Mesenteric fat pad (tissue), 1 donor: ENCODE results near the gene NUTM2G. TPM values are rescaled to one million over a fixed set of nuclear protein-coding genes. Genes with fewer than 3 reads are reported as not detected.
"Not testable (repeated sequence)": the region's sequence is repeated elsewhere in the genome, so short reads cannot be mapped to it uniquely, and the experiment has no call there.

Source experiments
- DNase-seq: peaks from one replicate; pipeline ENCODE4 v3.0.0-alpha.2; 2020; ENCODE audit warnings: low spot score
- total RNA-seq: library from RNA; stranded (reverse); fragmentation: NEBNext Ultra II Directional; extraction: Animal tissue kit (Norgen Biotek cat#: 25700); gene quantifications from one replicate; pipeline ENCODE4 v1.2.1, GENCODE V29; 2021
- donor health status: DM: yes; HTN: yes; CAD: no.

NUTM2G gene
- total RNA-seq, 1 donor from 2014 or later, result not detected

DNA sequence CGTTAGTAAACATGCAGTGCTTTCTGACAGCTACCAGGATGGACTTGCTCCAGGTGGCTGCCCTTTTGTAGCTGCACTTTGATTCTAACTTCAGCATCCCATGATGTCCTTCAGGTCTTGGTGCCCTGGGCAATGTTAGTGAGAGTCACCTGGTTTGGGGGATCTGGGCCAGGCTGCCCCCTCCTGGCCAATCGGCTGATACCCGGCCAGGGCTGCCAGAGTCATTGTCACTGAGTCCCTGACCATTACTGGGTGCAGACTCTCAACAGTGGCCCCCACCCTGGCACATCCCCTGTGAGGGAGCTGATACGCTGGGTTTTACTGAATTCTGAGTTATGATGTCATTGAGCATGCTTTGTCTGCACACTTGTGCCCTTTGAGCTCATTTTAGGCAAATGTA lies 13.5 kb downstream of the NUTM2G start:
- DNase-seq, result not testable (repeated sequence)

DNA sequence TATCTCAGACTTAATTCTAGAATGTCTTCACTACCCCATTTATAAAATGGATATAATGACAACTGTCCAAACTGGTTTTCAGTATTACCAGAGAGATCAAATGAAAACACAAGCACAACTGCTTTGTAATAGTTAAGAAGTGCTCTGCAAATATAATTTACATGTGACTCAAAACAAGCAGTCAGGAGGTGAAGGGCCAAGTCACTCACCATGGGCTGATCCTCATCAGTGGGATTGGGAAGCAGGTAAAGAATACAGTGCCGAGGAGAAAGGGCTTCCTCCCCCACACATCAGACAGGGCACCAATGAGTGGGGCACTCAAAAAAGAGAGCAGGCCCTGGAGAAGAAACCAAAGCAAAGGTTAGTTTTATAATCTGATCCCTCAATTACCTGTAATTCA lies 20.7 kb downstream of the NUTM2G start:
- DNase-seq, result not testable (repeated sequence)

DNA sequence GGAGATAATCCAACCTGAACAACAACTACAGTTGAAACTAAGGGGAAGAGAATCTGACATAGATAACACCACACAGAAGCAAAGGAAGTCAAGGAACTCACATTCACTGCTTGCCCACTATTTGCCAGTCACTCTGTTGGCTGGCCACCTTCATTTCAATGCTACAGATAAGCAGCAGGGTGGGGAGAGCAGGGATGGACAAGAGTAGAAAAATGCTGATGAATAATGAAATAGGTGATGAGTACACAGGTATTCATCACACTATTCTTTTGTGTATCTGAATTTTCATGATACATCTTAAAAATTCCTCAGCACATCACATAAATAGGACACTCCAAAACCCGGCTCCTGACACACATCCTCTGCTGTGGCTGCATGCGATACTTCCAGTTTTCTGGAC lies 21.9 kb downstream of the NUTM2G start:
- DNase-seq, result not testable (repeated sequence)

DNA sequence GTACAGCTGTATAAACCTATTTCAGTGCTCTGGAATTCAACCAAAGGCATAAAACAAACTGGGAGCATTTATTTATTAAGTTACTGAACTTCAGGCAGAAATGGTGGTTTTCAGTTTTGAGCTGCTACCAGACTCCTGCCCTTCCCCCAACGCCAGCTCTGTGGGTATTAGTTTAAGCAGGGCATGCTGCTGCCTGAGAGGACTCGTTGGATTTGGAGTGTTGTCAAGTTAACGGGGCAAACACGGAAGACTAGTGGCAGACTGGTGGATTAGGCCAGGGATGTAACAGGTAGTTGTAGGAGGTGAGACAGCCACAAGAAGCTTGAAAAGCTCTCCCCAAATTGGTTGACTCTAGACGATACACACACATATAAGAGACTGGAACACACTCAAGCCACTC lies 38.9 kb downstream of the NUTM2G start:
- not testable (repeated sequence) for DNase-seq

DNA sequence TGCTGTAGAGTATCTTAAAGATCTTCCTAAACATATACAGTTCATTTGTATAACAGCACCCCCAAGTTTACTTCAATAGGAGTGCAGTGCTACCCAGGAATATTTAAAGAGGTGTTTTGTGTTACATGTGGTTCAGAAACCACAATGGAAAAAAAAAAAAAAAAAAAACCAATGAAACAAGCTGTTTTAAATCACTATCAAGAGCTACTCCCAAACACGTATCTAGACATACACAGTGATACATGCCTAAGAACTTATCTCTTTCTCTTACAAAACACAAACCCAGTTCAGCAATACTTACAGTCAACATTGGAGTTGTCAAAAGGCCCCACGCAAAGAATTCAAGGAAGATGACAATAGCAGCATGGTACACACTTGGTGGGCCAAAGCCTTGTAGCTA lies 43.9 kb downstream of the NUTM2G start:
- DNase-seq, result not testable (repeated sequence)

DNA sequence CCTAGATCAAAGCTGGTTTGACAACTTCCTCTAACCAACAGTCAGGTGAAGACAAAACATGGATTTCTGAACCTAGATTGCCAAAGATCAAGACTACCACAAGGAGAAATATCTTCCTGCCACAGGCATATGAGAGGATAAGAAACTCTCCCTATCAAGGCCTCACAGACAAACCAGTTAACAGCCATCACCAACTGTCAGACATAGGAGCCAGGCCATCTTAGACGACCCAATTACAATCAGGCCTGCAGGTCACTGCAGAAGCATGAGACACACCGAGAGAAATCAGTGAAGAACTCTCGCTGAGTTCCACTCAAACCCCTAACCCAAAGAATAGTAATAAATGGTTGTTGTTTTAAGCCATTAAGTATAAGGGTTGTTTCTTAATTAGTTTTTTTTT lies 45.4 kb downstream of the NUTM2G start:
- DNase-seq, result not testable (repeated sequence)

DNA sequence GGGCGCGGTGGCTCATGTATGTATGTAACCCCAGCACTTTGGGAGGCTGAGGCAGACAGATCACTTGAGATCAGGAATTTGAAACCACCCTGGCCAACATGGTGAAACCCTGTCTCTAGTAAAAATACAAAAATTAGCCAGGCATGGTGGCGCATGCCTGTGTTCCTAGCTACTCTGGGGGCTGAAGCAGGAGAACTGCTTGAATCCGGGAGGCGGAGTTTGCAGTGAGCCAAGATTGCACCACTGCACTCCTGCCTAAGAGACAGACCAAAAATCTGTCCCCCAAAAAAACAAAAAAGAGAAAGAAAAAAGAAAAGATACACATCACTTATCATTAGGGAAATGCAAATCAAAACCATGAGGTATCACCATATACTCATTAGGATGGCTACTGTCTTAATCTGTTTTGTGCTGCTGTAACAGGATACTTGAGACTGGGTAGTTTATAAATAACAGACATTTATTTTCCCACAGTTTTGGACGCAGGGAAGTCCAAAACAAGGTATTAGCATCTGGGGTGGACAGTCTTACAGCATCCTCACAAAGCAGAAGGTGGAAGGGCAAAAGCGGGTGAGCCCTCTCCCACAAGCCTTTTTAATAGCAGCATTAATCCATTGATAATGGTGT lies 55.0 kb downstream of the NUTM2G start:
- not testable (repeated sequence) for DNase-seq

DNA sequence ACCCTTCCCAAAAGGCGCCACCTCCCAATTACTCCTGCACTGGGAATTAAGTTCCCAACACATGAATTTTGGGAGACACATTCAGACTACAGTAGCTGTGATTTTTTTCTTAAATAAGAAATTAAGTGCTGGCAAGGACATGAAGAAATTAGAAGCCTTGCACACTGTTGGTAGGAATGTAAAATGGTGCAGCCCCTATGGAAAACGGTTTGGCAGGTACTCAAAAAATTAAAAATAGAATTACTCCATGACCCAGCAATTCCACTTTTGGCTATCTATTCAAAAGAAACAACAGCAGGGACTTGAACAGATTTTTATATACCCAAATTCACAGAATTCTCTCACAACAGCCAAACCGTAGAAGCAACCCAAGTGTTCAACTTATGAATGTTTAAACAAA lies 55.5 kb downstream of the NUTM2G start:
- not testable (repeated sequence) for DNase-seq

DNA sequence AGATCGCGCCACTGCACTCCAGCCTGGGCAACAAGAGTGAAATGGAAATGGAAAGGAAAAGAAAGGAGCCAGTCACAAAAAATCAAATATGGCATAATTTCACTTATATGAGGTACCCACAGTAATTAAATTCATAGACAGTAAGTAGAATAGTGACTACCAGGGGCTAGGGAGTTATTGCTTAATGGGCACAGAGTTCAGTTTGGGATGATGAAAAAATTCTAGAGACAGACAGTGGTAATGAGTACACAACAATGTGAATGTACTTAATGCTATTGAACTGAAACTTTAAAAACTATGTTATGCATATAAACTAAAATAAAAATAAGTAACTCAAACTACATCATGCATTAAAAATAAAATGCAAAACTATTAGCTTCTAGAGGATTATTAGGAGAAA lies 56.2 kb downstream of the NUTM2G start:
- DNase-seq, result not testable (repeated sequence)

Other genes starting within 250 kb of the NUTM2G start
- 7.7 TPM for gene ZNF510, start 150.8 kb upstream of the NUTM2G start, total RNA-seq
- 4.0 TPM for gene ZNF782, start 74.3 kb upstream of the NUTM2G start, total RNA-seq
- 0.22 TPM for gene CTSV, start 110.3 kb downstream of the NUTM2G start, total RNA-seq